ENCODE measurements around the gene HPCA. TPM values are rescaled to one million over a fixed set of nuclear protein-coding genes. Genes with fewer than 3 reads are reported as not detected.

Gene HPCA
- polyA plus RNA-seq, 1 donor (not counting 4 experiments of a cell fraction or from before 2014, with no cell fraction given) = not detected

- Histone ChIP-seq H3K27ac (ENCODE audit: control insufficient read depth, insufficient read depth, low read length) (no peak overlapping the region), H3K4me2 (ENCODE audit: control insufficient read depth, extremely low read depth, insufficient read depth, low read depth, low read length) (no peak overlapping the region), H3K9me1 (ENCODE audit: control insufficient read depth, extremely low read depth, insufficient read depth, low read length) (no peaks in the 10 kb centered on the region), H3K27me3 (ENCODE audit: control insufficient read depth, extremely low read depth, insufficient read depth, low read length) (peaks cover 5% of the 10 kb centered on the region), H3K9ac (ENCODE audit: control insufficient read depth, extremely low read depth, insufficient read depth, low read length) (no peak overlapping the region), H3K4me1 (ENCODE audit: control insufficient read depth, extremely low read depth, insufficient read depth, low read length) (peaks cover 13% of the 10 kb centered on the region), H3K4me3 (ENCODE audit: control insufficient read depth in 2 of 3, extremely low read depth in 1 of 3, insufficient read depth in 2 of 3, low read depth in 1 of 3, low read length in 3 of 3) (no peak overlapping the region), H3K36me3 (ENCODE audit: control insufficient read depth in 2 of 2, extremely low read depth in 1 of 2, insufficient read depth in 2 of 2, low read length in 2 of 2) (no peaks in the 10 kb centered on the region), H4K20me1 (ENCODE audit: control insufficient read depth, extremely low read depth, insufficient read depth, low read length) (no peaks in the 10 kb centered on the region), H3K9me3 (ENCODE audit: control insufficient read depth, low read depth, low read length) (no peaks in the 10 kb centered on the region), H2AFZ (ENCODE audit: control insufficient read depth, low read length) (no peak overlapping the region), H3K79me2 (ENCODE audit: control insufficient read depth, insufficient read depth, low read length) (no peaks in the 10 kb centered on the region)
- DNase-seq (ENCODE audit: low read depth, low spot score) (no peak), FAIRE-seq (no peak)
- TF ChIP-seq EZH2 (IDR thresholded peaks at IDR 0.05; ENCODE audit: low read length) (no peak), CTCF (optimal IDR thresholded peaks at IDR 0.05 in 1 of 3, IDR thresholded peaks at IDR 0.05 in 1 of 3, conservative IDR thresholded peaks at IDR 0.05 in 1 of 3; ENCODE audit: extremely low read depth in 1 of 3, insufficient read depth in 2 of 3, low read length in 3 of 3) (no peak)
- dilution Hi-C loops (cut with MboI; ENCODE audit: extremely low pct_ligation_motif_present, low sequenced_read_pairs) = no loop called here
Observed at GRCh38 chr1:32929366-32929765, 43.1 kb downstream of the HPCA start.

- dilution Hi-C loops (cut with MboI; ENCODE audit: extremely low pct_ligation_motif_present, low sequenced_read_pairs) = no loop called here
- no peaks in the 10 kb centered on the region for H3K9me1 ChIP-seq (ENCODE audit: control insufficient read depth, extremely low read depth, insufficient read depth, low read length)
- FAIRE-seq (no peak), DNase-seq (ENCODE audit: low read depth, low spot score) (no peak)
- no peak overlapping the region for H2AFZ ChIP-seq (ENCODE audit: control insufficient read depth, low read length)
- H3K4me1 ChIP-seq (ENCODE audit: control insufficient read depth, extremely low read depth, insufficient read depth, low read length) = peaks cover 10% of the 10 kb centered on the region
- no peak overlapping the region for H3K27ac ChIP-seq (ENCODE audit: control insufficient read depth, insufficient read depth, low read length)
- no peak overlapping the region for H3K4me2 ChIP-seq (ENCODE audit: control insufficient read depth, extremely low read depth, insufficient read depth, low read depth, low read length)
- no peak overlapping the region for H3K9ac ChIP-seq (ENCODE audit: control insufficient read depth, extremely low read depth, insufficient read depth, low read length)
- peaks cover 2% of the 10 kb centered on the region for H3K79me2 ChIP-seq (ENCODE audit: control insufficient read depth, insufficient read depth, low read length)
- H3K36me3 ChIP-seq (ENCODE audit: control insufficient read depth in 2 of 2, extremely low read depth in 1 of 2, insufficient read depth in 2 of 2, low read length in 2 of 2) = peaks cover 2 to 12% of the 10 kb centered on the region in 2 experiments
- H3K27me3 ChIP-seq (ENCODE audit: control insufficient read depth, extremely low read depth, insufficient read depth, low read length) = no peaks in the 10 kb centered on the region
- no peak overlapping the region for H3K4me3 ChIP-seq (ENCODE audit: control insufficient read depth in 2 of 3, extremely low read depth in 1 of 3, insufficient read depth in 2 of 3, low read depth in 1 of 3, low read length in 3 of 3)
- H3K9me3 ChIP-seq (ENCODE audit: control insufficient read depth, low read depth, low read length) = no peaks in the 10 kb centered on the region
- H4K20me1 ChIP-seq (ENCODE audit: control insufficient read depth, extremely low read depth, insufficient read depth, low read length) = no peaks in the 10 kb centered on the region
- no peak for TF ChIP-seq EZH2 (IDR thresholded peaks at IDR 0.05; ENCODE audit: low read length)
- no peak for TF ChIP-seq CTCF (optimal IDR thresholded peaks at IDR 0.05 in 1 of 3, IDR thresholded peaks at IDR 0.05 in 1 of 3, conservative IDR thresholded peaks at IDR 0.05 in 1 of 3; ENCODE audit: extremely low read depth in 1 of 3, insufficient read depth in 2 of 3, low read length in 3 of 3)
Observed at GRCh38 chr1:32931760-32932159, 45.5 kb downstream of the HPCA start.
